ENCODE data around the gene AQP5. TPM values are rescaled to one million over a fixed set of nuclear protein-coding genes. Genes with fewer than 3 reads are reported as not detected.

AQP5 gene
- not detected in 2 replicates for total RNA-seq (2014; rRNA removed; shearing (Covaris generic))

DNA sequence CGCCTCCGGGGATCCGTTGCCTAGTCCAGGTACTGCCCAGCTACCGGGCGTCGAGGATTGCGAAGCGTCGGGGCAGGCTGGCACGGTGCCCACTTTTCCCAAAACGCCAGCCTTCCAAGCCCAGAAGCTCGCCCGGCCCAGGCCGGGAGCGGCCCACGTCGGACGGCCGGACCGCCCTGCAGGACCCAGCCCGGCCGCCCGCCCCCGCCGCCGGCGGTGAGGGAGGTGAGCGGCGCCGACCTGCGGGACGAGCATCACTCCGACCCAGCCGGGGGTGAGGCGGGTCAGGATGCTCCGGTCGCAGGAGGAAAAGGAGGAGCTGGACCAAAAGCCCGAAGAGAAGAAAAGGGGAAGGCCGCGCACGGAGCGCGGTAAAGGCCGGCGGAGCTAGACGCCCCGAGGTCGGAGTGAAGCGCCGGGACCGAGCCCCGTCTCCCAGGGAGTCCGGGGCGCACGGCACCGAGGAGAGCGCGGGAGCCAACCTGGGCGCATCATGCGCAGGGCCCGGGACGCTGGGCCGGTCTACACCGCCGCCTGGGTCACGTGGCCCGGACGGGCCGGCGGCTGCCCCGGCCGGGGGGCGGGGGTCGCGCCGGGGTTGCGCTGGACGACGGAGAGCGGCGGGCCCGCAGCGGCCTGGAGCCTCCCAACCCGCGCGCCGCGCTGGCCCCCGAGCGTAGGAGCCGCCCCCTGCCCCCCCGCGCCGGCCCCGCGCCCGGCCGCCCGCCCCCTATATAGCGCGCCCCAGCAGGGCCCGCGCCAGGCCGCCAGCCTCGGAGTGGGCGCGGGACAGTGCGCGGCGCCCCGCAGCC is at the start of gene AQP5:
Gene AQP5 (plus strand): TSS at position 762 of the 812 bp plus-strand sequence. CDS start 146 bp downstream, outside the sequence.
- no peak for DNase-seq (ENCODE audit: low spot score)

- no peak for DNase-seq (ENCODE audit: low spot score)
Measured at GRCh38 chr12:49912345-49913255, 49.1 kb upstream of the AQP5 start.

GRCh38 chr12:49916129-49916919 is 45.3 kb upstream of the AQP5 start:
- no peak for DNase-seq (ENCODE audit: low spot score)

GRCh38 chr12:49917166-49917787 is 44.4 kb upstream of the AQP5 start:
- no peak for DNase-seq (ENCODE audit: low spot score)

GRCh38 chr12:49917788-49918173 is 43.9 kb upstream of the AQP5 start:
- no peak for DNase-seq (ENCODE audit: low spot score)

- no peak for DNase-seq (ENCODE audit: low spot score)
Measured at GRCh38 chr12:49920241-49920914, 41.3 kb upstream of the AQP5 start.

- DNase-seq (ENCODE audit: low spot score): no peak
Measured at GRCh38 chr12:49920915-49921286, 40.8 kb upstream of the AQP5 start.

GRCh38 chr12:49921299-49921698 is 40.4 kb upstream of the AQP5 start:
- no peak for DNase-seq (ENCODE audit: low spot score)

- no peak for DNase-seq (ENCODE audit: low spot score)
Measured at GRCh38 chr12:49921936-49922335, 39.7 kb upstream of the AQP5 start.

GRCh38 chr12:49922349-49923034 is 39.2 kb upstream of the AQP5 start:
- no peak for DNase-seq (ENCODE audit: low spot score)

DNA sequence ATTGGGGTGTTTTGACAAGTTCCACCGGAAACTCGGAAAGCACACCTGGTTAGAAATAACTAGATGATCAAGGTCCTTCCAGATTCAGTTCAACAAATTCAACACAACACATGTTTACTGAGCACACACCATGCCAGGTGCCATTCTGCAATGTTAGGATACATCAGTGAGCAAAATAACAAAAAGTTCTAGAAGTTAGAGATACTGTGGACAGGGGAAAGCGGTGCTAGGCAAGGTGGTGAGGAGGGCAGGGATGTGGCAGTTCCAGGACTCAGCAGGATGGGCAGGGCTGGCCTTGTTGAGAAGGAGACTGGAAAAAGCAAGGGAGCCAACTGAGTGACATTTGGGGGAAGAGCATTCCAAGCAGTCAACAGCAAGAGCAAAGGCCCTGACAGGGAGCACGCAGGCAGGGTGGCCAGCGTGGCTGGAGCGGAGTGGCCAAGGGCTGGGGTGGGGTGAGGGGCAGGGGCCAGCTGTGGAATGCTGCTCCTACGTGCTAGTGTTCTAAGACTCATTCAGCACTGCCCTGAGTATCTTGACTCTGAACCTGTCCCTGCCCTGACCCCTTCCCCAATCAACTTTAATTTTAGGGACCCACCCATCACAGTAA is 38.5 kb upstream of the AQP5 start:
- DNase-seq (ENCODE audit: low spot score): no peak

DNA sequence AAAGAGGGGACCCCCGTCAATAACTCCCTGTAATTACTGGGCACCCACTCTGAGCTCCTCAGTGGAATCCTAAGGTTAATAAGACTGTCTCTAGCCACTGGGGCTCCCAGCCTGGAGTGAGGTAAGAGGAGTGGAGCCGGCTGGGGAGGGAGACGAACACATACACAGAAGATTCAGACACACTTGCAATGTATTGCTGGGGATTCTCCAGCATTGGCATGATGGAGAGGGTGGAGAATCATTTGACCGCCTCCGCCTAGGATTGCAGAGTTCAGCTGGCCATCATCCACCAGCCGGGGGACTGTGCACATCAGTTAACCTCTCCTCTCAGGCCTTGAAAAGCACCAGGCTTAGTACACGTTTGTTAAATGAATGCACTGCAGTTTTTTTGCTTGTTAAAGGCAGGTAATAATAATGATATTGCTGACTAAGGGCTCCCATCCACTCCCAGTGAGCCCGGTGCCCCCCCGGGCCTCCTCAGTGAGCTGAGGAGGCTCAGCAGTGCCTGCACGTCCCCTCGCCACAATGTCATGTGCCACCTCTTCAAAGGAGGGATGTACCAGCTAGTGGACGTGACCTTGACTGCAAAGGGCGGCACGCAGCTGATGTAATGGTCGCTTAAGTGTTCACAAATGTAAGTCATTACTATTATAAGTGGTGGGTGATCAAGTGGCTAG is 37.7 kb upstream of the AQP5 start:
- no peak for DNase-seq (ENCODE audit: low spot score)

GRCh38 chr12:49924628-49925246 is 36.9 kb upstream of the AQP5 start:
- DNase-seq (ENCODE audit: low spot score): no peak

- no peak for DNase-seq (ENCODE audit: low spot score)
Measured at GRCh38 chr12:49925433-49926204, 36.1 kb upstream of the AQP5 start.

DNA sequence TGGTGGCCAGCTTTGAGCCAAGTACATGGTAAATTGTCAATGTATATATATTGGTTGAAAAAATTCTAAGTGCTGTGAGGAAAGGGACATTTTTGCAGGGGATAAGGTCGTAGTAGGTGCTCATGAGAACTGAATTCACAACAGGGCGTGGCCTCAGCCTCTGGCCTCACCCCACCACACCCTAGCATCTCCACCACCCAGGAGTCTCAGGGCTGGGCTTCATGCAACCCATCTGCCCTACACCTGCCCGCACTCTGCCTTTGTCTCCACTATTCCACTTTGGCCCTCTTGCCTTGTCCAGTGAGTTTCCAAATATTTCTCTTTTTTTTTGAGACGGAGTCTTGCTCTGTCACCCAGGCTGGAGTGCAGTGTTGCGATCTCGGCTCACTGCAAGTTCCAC is 33.2 kb upstream of the AQP5 start:
- DNase-seq (ENCODE audit: low spot score): no peak

DNA sequence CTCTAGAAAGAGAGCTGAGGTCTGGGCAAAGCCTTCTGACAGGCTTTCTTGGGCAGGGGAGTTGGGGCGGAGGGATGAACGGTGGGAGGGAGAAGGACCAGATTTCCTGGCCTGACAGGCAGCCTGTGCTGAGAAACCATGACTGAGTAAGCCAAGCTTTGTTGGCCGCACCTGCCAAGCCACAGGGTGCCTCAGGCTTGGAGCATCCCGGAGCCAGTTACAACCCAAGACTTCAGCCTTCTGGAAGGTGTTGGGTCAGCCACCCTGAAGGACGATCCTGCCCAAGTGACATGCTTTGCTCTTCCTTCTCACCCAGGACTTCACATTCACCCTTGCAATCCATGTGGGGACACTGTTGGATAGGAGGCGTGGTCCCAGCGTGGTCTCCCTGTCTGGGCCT is 32.1 kb upstream of the AQP5 start:
- no peak for DNase-seq (ENCODE audit: low spot score)

GRCh38 chr12:49930515-49931288 is 31.0 kb upstream of the AQP5 start:
- no peak for DNase-seq (ENCODE audit: low spot score)

All from H4 (cell line).